Measurements from ENCODE around the gene DGKE. TPM values are rescaled to one million over a fixed set of nuclear protein-coding genes. Genes with fewer than 3 reads are reported as not detected.

The DGKE gene
- total and polyA plus RNA-seq, 9 donors = 2.0 to 5.8 (median 3.8) TPM

Other genes starting within 250 kb of the DGKE start
- gene NOG, start 240.5 kb upstream of the DGKE start, total RNA-seq = 4.3 TPM
- gene NOG, start 240.5 kb upstream of the DGKE start, polyA plus RNA-seq (ENCODE audit: insufficient read depth in 1 of 8, insufficient read length in 8 of 8, low replicate concordance in 1 of 8) = 1 to 10 TPM; 3.9 to 6.7 (median 4.4) TPM
- 1.3 TPM for gene C17orf67, start 231 bp upstream of the DGKE start, total RNA-seq
- gene C17orf67, start 231 bp upstream of the DGKE start, polyA plus RNA-seq (ENCODE audit: insufficient read depth in 1 of 8, insufficient read length in 8 of 8, low replicate concordance in 1 of 8) = 1 to 10 TPM; 1.7 to 2.3 (median 1.9) TPM
- gene TRIM25, start 79.9 kb downstream of the DGKE start, total RNA-seq = 7.0 TPM
- 10 to 100 TPM; 10.9 to 16.5 (median 13.0) TPM for gene TRIM25, start 79.9 kb downstream of the DGKE start, polyA plus RNA-seq (ENCODE audit: insufficient read depth in 1 of 8, insufficient read length in 8 of 8, low replicate concordance in 1 of 8)
- gene COIL, start 126.9 kb downstream of the DGKE start, total RNA-seq = 13.9 TPM
- gene COIL, start 126.9 kb downstream of the DGKE start, polyA plus RNA-seq (ENCODE audit: insufficient read depth in 1 of 8, insufficient read length in 8 of 8, low replicate concordance in 1 of 8) = 10 to 100 TPM; 14.7 to 19.1 (median 16.9) TPM
- gene SCPEP1, start 144.0 kb downstream of the DGKE start, total RNA-seq = 15.6 TPM
- 10 to 100 TPM; 11.6 to 24.6 (median 18.1) TPM for gene SCPEP1, start 144.0 kb downstream of the DGKE start, polyA plus RNA-seq (ENCODE audit: insufficient read depth in 1 of 8, insufficient read length in 8 of 8, low replicate concordance in 1 of 8)